Activated T-cell treated with anti-CD3 and anti-CD28 coated beads, Interleukin-2, amount 50 U/mL, for 24 hours (primary cell): ENCODE data around the gene CLIC4.

Experiments
- DNase-seq: peaks from one replicate; pipeline ENCODE4 v3.0.0-alpha.2; 2020
- H3K27ac Mint-ChIP-seq: 2 replicates; pipeline ENCODE4 v1.8.0; 2020; ENCODE audit warnings: mild to moderate bottlenecking, mixed read lengths
- H3K27me3 Mint-ChIP-seq: 2 replicates; pipeline ENCODE4 v1.8.0; 2020; ENCODE audit warnings: mixed read lengths
- H3K36me3 Mint-ChIP-seq: 2 replicates; pipeline ENCODE4 v1.8.0; 2020; ENCODE audit warnings: low read depth, mixed read lengths
- H3K4me1 Mint-ChIP-seq: 2 replicates; pipeline ENCODE4 v1.8.0; 2020; ENCODE audit warnings: low read depth, mixed read lengths
- H3K4me3 Mint-ChIP-seq: 2 replicates; pipeline ENCODE4 v1.8.0; 2020; ENCODE audit warnings: mild to moderate bottlenecking, moderate library complexity, mixed read lengths
- H3K9me3 Mint-ChIP-seq: 2 replicates; pipeline ENCODE4 v1.8.0; 2020; ENCODE audit warnings: mixed read lengths

Gene CLIC4

DNA sequence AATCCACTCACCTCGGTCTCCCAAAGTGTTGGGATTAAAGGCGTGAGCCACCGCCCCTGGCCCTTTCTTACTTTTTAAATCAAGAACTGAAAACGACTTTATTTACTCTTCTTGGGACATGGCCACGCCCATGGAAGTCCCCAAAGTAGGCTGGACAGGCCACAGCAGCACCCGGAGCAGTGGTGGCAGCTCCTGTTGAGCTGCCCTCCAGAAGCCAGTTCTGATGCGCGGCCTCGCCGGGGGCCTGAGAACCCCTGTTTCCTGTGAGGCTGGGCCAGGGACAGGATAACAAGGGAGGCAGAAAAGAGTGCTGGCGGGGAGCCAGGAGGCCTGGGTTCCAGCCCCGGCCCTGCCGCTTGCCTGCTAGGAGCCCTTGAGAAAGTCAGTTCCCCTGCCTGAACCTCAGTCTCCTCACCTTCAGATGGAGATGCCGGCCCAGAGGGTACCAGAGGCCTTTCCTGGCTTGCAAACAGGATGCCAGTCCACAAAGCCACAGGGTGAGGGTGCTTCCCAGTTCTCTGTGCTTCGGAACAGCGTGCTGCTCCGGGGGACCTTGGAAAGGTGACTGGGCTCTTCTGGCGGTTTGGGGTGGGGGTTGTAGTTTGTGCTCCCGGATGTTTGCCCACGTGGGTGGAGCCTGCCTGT is 125.4 kb downstream of the CLIC4 start:
- Mint-ChIP-seq H3K9me3 (no peaks in the 10 kb centered on the region), H3K27ac (peak overlapping the region; percentile 14), H3K4me3 (no peak overlapping the region), H3K4me1 (peaks cover 15% of the 10 kb centered on the region), H3K27me3 (peaks cover 2% of the 10 kb centered on the region), H3K36me3 (no peaks in the 10 kb centered on the region)
- no peak for DNase-seq

DNA sequence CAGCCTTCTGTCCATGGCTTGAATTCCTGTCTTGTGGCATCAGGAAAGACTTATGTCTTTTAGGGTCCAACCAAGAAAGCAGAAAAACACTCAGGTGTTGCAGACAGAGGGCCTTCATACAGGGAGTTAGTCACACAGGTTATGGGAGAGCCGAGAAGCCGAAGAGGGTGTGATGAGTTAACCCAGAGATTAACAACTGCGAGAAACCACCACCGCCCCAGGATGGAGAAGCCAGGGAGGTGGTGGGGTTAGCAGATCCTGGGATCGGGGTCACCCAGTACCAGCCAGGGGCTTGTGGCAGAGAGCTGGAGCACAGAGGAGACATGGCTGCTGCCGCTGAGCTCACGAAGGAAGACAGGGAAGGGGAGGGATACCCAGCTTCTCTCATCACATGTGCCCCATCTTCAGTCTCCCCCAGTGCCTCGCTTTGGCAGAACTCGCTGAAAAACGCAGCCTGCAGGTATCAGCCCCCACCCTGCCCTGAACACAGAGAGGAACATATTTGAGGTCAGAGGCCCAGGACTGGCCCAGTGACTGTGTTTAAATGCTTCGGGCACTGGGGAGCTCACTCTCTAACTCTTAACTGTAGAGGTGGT is 126.2 kb downstream of the CLIC4 start:
- Mint-ChIP-seq H3K4me3 (no peak overlapping the region), H3K27ac (no peak overlapping the region), H3K36me3 (no peaks in the 10 kb centered on the region), H3K27me3 (peaks cover 2% of the 10 kb centered on the region), H3K4me1 (peaks cover 15% of the 10 kb centered on the region), H3K9me3 (no peaks in the 10 kb centered on the region)
- no peak for DNase-seq

DNA sequence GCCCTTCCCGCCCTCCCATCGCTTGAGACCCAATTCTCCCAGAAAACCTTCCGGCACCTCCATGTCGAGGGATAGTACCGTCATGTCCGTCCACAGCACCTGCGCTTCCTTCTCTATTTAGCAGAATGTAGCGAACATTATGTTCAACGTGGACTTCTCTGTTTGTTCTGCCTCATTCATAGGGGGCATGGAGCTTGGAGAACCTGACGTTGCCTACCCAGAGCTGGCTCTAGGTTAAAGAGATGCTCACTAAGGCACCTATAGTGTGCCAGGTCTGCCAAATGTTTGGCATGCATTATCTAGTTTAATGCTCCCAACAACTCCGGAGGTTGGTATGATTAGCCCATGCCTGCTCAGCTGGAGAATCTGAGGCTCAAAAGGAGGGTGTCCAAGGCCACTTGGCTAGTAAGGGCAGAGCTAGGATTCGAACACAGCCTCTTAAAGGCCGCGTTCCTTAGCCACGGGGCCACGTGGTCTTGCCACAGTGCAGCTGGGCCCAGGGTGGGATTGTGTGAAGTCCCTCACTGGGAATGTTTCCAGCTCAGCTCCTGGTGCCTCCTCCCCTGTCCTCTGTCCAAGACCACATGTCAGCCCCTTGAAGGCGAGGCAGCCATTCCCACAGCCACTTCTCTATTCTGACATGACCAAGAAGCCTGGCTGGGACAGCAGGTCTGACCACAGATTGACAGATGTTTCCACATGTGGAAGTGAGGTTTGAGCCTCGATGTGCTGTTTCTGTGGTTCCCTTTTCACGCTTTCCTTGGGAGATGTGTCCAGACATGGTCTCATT is 127.0 kb downstream of the CLIC4 start:
- no peak for DNase-seq
- no peaks in the 10 kb centered on the region for H3K9me3 Mint-ChIP-seq
- no peaks in the 10 kb centered on the region for H3K36me3 Mint-ChIP-seq
- H3K27me3 Mint-ChIP-seq, result peaks cover 2% of the 10 kb centered on the region
- H3K27ac Mint-ChIP-seq, result no peak overlapping the region
- no peak overlapping the region for H3K4me3 Mint-ChIP-seq
- H3K4me1 Mint-ChIP-seq, result peaks cover 15% of the 10 kb centered on the region

DNA sequence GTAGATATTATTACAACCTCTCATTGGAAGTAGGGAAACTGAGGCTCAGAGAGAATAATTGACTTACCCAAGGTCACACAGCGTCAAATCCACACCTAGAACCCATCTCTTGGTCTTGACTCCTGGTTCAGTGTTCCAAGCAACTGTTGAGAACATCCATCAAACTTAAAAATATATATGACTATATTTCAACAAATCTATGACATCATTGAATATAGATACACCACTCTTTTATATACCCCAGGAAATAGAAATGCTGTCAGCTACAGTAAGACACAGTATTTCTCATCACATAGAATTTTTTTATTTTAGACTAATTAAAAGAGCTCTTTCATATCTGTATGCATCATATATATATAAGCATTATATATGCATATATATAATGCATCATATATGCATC is 127.9 kb downstream of the CLIC4 start:
- Mint-ChIP-seq H3K4me1 (peaks cover 15% of the 10 kb centered on the region), H3K27ac (no peak overlapping the region), H3K9me3 (no peaks in the 10 kb centered on the region), H3K27me3 (peaks cover 2% of the 10 kb centered on the region), H3K4me3 (no peak overlapping the region), H3K36me3 (no peaks in the 10 kb centered on the region)
- no peak for DNase-seq

DNA sequence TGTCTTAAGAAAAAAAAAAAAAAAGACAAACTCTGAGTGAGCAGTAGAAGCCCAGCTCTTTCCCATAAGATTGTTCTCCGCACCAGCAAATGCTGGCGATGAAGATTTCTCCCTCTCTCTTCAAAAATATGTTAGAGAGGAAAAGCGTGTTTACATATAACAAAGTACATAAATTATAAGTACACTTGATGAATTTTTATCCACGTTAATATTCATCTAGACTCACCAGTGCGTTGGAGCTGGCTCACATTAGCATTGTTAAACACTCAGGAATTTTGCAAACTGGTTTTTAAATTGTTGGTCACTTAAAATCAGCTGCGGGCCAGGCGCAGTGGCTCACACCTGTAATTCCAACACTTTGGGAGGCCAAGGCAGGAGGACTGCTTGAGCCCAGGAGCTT is 128.8 kb downstream of the CLIC4 start:
- DNase-seq, result no peak
- Mint-ChIP-seq H3K4me3 (no peak overlapping the region), H3K27ac (no peak overlapping the region), H3K36me3 (no peaks in the 10 kb centered on the region), H3K9me3 (no peaks in the 10 kb centered on the region), H3K27me3 (peaks cover 2% of the 10 kb centered on the region), H3K4me1 (peaks cover 15% of the 10 kb centered on the region)

DNA sequence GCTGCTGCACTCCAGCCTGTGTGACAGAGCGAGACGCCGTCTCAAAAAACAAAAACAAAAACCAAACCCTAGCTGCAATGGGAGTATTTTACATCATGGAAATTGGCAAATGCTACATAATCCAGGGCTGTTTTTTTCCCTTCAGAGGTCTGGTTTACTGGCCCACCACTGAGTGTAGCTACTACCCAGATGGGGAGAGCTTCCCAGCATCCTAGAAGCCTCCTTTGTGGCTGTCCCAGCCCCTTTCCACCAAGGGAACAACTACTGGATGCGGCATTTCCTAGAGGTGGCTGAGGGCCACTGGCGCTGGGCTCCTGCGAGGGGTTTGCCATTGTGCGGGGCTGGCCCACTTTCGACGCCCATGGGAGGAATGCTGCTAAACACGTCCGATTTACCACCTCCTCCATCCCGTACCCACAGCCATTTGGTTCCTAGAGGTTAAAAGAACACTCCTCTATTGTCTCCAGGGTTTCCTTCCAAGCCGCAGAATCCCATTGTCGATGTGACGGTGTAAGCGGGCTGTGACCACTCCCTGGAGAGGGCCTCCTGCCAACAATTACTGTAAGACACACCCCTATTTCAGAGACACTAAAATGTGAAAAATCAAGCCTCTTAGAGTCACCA is 129.5 kb downstream of the CLIC4 start:
- DNase-seq, result no peak
- peaks cover 15% of the 10 kb centered on the region for H3K4me1 Mint-ChIP-seq
- H3K27ac Mint-ChIP-seq, result no peak overlapping the region
- H3K4me3 Mint-ChIP-seq, result no peak overlapping the region
- no peaks in the 10 kb centered on the region for H3K36me3 Mint-ChIP-seq
- no peaks in the 10 kb centered on the region for H3K9me3 Mint-ChIP-seq
- peaks cover 2% of the 10 kb centered on the region for H3K27me3 Mint-ChIP-seq

- H3K4me3 Mint-ChIP-seq, result no peak overlapping the region
- peaks cover 2% of the 10 kb centered on the region for H3K27me3 Mint-ChIP-seq
- no peak overlapping the region for H3K27ac Mint-ChIP-seq
- H3K4me1 Mint-ChIP-seq, result peaks cover 13% of the 10 kb centered on the region
- no peak for DNase-seq
- H3K9me3 Mint-ChIP-seq, result no peaks in the 10 kb centered on the region
- H3K36me3 Mint-ChIP-seq, result no peaks in the 10 kb centered on the region
Measured at GRCh38 chr1:24875257-24875656, 130.0 kb downstream of the CLIC4 start.

GRCh38 chr1:24875991-24876506 is 130.8 kb downstream of the CLIC4 start:
- Mint-ChIP-seq H3K4me1 (peaks cover 6% of the 10 kb centered on the region), H3K9me3 (no peaks in the 10 kb centered on the region), H3K4me3 (no peak overlapping the region), H3K27me3 (peaks cover 2% of the 10 kb centered on the region), H3K36me3 (no peaks in the 10 kb centered on the region), H3K27ac (no peak overlapping the region)
- no peak for DNase-seq

- no peak overlapping the region for H3K4me3 Mint-ChIP-seq
- no peak for DNase-seq
- no peaks in the 10 kb centered on the region for H3K27me3 Mint-ChIP-seq
- H3K36me3 Mint-ChIP-seq, result no peaks in the 10 kb centered on the region
- H3K27ac Mint-ChIP-seq, result no peak overlapping the region
- no peaks in the 10 kb centered on the region for H3K9me3 Mint-ChIP-seq
- H3K4me1 Mint-ChIP-seq, result no peaks in the 10 kb centered on the region
Measured at GRCh38 chr1:24878045-24878444, 132.8 kb downstream of the CLIC4 start.

GRCh38 chr1:24878775-24879742 is 133.8 kb downstream of the CLIC4 start:
- no peak overlapping the region for H3K4me3 Mint-ChIP-seq
- no peaks in the 10 kb centered on the region for H3K27me3 Mint-ChIP-seq
- H3K9me3 Mint-ChIP-seq, result peaks cover under 1% of the 10 kb centered on the region
- no peaks in the 10 kb centered on the region for H3K36me3 Mint-ChIP-seq
- no peak overlapping the region for H3K27ac Mint-ChIP-seq
- no peak for DNase-seq
- no peaks in the 10 kb centered on the region for H3K4me1 Mint-ChIP-seq

GRCh38 chr1:24881034-24881433 is 135.8 kb downstream of the CLIC4 start:
- H3K4me1 Mint-ChIP-seq, result no peaks in the 10 kb centered on the region
- H3K27me3 Mint-ChIP-seq, result no peaks in the 10 kb centered on the region
- H3K27ac Mint-ChIP-seq, result no peak overlapping the region
- DNase-seq, result no peak
- peaks cover 5% of the 10 kb centered on the region for H3K9me3 Mint-ChIP-seq
- H3K4me3 Mint-ChIP-seq, result no peak overlapping the region
- H3K36me3 Mint-ChIP-seq, result no peaks in the 10 kb centered on the region

- Mint-ChIP-seq H3K9me3 (peaks cover 5% of the 10 kb centered on the region), H3K4me3 (no peak overlapping the region), H3K27me3 (no peaks in the 10 kb centered on the region), H3K36me3 (no peaks in the 10 kb centered on the region), H3K27ac (no peak overlapping the region), H3K4me1 (no peaks in the 10 kb centered on the region)
- no peak for DNase-seq
Measured at GRCh38 chr1:24884751-24885150, 139.5 kb downstream of the CLIC4 start.

GRCh38 chr1:24886241-24886640 is 141.0 kb downstream of the CLIC4 start:
- Mint-ChIP-seq H3K4me1 (no peaks in the 10 kb centered on the region), H3K27me3 (peaks cover 4% of the 10 kb centered on the region), H3K4me3 (no peak overlapping the region), H3K36me3 (no peaks in the 10 kb centered on the region), H3K27ac (peak overlapping the region; percentile 9), H3K9me3 (peaks cover 5% of the 10 kb centered on the region)
- peak; percentile 24 for DNase-seq
